Mucosa of stomach (tissue), 1 donor: ENCODE results near the gene OPRPN.

Source experiments
- H3K27me3 ChIP-seq: one replicate; pipeline ENCODE4 v1.7.0; 2013; ENCODE audit warnings: mild to moderate bottlenecking, low read length; ENCODE audit not compliant: control insufficient read depth, insufficient read depth
- H3K36me3 ChIP-seq: one replicate; pipeline ENCODE4 v1.7.0; 2013; ENCODE audit warnings: low read length; ENCODE audit not compliant: control insufficient read depth, insufficient read depth
- H3K4me1 ChIP-seq: one replicate; pipeline ENCODE4 v1.7.0; 2013; ENCODE audit warnings: mild to moderate bottlenecking, low read length; ENCODE audit not compliant: control insufficient read depth, insufficient read depth
- H3K4me3 ChIP-seq: one replicate; pipeline ENCODE4 v1.7.0; 2013; ENCODE audit warnings: low read length
- H3K9ac ChIP-seq: one replicate; pipeline ENCODE4 v1.7.0; 2013; ENCODE audit warnings: mild to moderate bottlenecking, low read length, moderate library complexity
- H3K9me3 ChIP-seq: one replicate; pipeline ENCODE4 v1.7.0; 2013; ENCODE audit warnings: mild to moderate bottlenecking, low read length, moderate library complexity; ENCODE audit not compliant: control insufficient read depth
- donor health status: Pancreatic carcinoma.

The OPRPN gene

DNA sequence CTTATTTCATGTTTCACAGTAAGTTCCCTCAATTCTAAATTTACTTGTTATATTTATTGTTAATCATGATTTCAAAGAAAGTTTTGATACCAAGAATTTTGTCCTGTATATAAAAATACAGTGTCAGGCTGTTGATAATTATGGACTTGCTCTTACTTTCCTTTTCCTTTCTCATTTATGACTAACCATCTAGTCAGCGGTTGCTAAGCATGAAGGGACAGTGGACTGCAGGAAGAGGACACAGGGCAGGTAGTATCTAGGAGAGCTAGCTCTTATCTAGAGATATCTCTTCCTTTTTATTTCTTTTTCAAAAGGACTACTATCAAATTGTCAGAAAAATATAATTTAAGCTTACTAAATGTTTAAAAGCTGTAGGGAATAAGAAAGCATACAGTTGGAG is 1.6 kb downstream of the OPRPN start:
- H3K4me3 ChIP-seq = no peak overlapping the region
- no peaks in the 10 kb centered on the region for H3K36me3 ChIP-seq
- no peak overlapping the region for H3K9ac ChIP-seq
- no peaks in the 10 kb centered on the region for H3K27me3 ChIP-seq
- H3K9me3 ChIP-seq = no peaks in the 10 kb centered on the region
- H3K4me1 ChIP-seq = no peaks in the 10 kb centered on the region

DNA sequence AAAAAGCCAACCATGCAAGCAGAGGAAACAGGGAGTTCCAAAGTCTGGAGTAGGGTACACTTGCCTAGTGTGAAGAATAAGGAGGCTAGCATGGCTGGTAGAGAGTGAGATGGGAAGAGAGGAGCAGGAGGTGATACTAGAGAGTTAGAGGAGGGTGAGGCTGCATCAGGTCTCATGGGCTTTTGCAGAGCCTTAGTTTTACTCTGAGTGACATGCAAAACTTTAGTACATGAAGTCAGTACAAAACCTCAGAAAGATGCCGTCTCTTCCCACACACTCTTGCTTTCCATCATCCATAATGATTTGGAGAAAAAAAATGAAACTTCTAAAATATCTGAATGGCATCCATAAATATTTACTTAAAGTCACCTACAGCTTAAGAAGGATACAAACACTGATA is 5.0 kb downstream of the OPRPN start:
- H3K36me3 ChIP-seq = no peaks in the 10 kb centered on the region
- no peaks in the 10 kb centered on the region for H3K9me3 ChIP-seq
- H3K27me3 ChIP-seq = no peaks in the 10 kb centered on the region
- no peak overlapping the region for H3K9ac ChIP-seq
- no peak overlapping the region for H3K4me3 ChIP-seq
- H3K4me1 ChIP-seq = no peaks in the 10 kb centered on the region

DNA sequence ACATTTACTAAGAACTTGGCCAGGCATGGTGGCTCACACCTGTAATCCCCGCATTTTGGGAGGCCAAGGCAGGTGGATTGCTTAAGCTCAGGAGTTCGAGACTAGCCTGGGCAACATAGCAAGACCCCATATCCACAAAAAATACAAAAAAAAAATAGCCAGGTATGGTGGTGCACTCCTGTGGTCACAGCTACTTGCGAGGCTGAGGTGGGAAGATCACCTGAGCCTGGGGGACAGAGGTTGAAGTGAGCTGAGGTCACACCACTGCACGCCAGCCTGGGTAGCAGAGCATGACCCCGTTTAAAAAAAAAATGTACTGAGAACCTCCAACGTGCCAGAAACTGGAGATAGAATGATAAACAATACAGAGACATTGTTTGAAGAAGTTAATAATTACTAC is 8.0 kb downstream of the OPRPN start:
- H3K27me3 ChIP-seq = no peaks in the 10 kb centered on the region
- H3K36me3 ChIP-seq = no peaks in the 10 kb centered on the region
- H3K4me1 ChIP-seq = no peaks in the 10 kb centered on the region
- H3K4me3 ChIP-seq = no peak overlapping the region
- H3K9ac ChIP-seq = no peak overlapping the region
- H3K9me3 ChIP-seq = no peaks in the 10 kb centered on the region

DNA sequence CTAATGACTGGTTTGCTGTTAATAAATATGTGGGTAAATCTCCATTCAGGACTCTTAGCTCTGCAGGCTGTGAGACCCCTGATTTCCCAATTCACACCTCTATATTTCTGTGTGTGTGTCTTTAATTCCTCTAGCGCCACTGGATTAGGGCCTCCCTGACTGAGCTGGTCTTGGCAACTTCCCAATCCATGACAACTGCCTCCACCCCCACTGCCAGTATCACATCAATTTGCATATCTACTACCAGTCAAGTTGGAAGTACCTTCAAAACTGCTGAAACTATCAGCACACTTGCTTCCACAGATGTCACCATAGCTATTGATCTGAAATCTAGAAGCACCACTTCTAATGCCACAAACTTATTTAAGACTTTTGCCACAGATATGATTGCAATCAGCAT is 27.6 kb downstream of the OPRPN start:
- Histone ChIP-seq H3K9me3 (no peaks in the 10 kb centered on the region), H3K4me3 (no peak overlapping the region), H3K36me3 (no peaks in the 10 kb centered on the region), H3K9ac (no peak overlapping the region), H3K4me1 (no peaks in the 10 kb centered on the region), H3K27me3 (no peaks in the 10 kb centered on the region)

DNA sequence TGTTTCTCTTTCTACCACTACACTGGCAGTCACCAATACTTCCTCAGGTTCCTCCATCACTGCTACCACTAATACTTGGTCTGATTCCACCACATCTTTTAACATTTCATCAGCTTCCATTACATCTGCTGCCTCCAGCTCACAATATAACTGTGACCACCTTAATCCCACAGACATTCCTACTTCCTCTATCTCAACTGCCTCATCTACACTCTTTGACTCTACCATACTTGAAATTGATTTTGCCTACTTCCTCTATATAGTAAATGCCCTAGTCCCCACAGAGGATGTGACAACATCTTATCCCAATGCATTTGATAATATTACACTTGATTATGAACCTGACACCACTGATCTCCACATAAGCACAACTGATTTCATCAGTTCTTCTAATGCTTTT is 29.0 kb downstream of the OPRPN start:
- H3K27me3 ChIP-seq = no peaks in the 10 kb centered on the region
- H3K36me3 ChIP-seq = no peaks in the 10 kb centered on the region
- no peak overlapping the region for H3K4me3 ChIP-seq
- no peaks in the 10 kb centered on the region for H3K9me3 ChIP-seq
- no peaks in the 10 kb centered on the region for H3K4me1 ChIP-seq
- no peak overlapping the region for H3K9ac ChIP-seq

DNA sequence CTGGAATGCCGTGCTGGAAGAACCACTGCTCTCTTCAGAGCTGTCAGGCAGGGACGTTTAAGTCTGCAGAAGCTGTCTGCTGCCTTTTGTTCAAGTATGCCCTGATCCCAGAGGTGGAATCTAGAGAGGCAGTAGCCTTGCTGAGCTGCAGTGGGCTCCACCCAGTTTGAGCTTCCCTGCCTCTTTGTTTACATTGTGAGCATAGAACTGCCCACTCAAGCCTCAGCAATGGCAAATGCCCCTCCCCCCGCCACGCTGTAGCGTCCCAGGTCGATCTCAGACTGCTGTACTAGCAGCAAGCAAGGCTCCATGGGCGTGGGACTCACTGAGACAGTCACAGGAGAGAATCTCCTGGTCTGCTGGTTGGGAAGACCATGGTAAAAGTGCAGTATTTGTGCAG is 39.5 kb downstream of the OPRPN start:
- H3K27me3 ChIP-seq = no peaks in the 10 kb centered on the region
- H3K9me3 ChIP-seq = no peaks in the 10 kb centered on the region
- H3K4me1 ChIP-seq = no peaks in the 10 kb centered on the region
- H3K9ac ChIP-seq = no peak overlapping the region
- no peaks in the 10 kb centered on the region for H3K36me3 ChIP-seq
- no peak overlapping the region for H3K4me3 ChIP-seq

DNA sequence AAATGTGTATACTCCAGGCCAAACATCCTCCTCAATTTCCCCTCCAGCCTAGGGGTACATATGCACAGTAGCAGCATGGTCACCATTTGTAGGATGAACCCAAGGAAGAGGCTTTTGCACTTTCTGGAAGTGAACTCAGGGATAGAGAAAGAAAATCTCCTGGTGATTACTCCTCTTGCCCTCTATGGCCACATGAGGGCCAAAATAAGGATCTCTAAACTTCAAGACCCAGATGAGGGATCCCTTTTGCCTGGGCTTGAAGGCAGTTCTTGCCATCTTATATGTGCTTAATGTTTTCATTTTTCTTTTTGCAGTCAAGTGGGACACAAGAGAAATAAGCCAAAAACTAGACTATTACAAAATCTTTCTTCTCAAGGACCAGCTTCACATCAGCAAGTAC is 44.7 kb downstream of the OPRPN start:
- no peaks in the 10 kb centered on the region for H3K27me3 ChIP-seq
- no peak overlapping the region for H3K4me3 ChIP-seq
- no peaks in the 10 kb centered on the region for H3K36me3 ChIP-seq
- H3K9me3 ChIP-seq = no peaks in the 10 kb centered on the region
- no peak overlapping the region for H3K9ac ChIP-seq
- H3K4me1 ChIP-seq = no peaks in the 10 kb centered on the region

DNA sequence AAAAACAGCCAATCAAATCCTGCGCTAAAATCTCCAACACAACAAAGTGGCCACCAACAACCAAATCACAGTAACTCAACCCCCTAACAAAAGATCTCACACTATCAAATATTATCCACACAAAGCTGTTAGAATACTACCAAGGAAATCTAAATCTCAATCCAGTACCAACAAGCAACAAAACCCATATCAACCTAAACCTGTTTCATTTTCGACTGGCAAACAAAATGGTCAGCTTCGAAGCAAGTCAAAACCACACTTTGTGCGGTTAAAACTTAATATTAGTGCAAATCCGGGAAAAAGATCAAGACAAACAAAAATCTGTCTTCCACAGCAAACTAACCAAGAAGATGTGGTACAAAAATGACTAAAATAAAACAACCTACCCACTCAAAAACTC is 45.6 kb downstream of the OPRPN start:
- H3K9ac ChIP-seq = no peak overlapping the region
- no peaks in the 10 kb centered on the region for H3K27me3 ChIP-seq
- no peaks in the 10 kb centered on the region for H3K36me3 ChIP-seq
- no peaks in the 10 kb centered on the region for H3K9me3 ChIP-seq
- no peaks in the 10 kb centered on the region for H3K4me1 ChIP-seq
- no peak overlapping the region for H3K4me3 ChIP-seq

DNA sequence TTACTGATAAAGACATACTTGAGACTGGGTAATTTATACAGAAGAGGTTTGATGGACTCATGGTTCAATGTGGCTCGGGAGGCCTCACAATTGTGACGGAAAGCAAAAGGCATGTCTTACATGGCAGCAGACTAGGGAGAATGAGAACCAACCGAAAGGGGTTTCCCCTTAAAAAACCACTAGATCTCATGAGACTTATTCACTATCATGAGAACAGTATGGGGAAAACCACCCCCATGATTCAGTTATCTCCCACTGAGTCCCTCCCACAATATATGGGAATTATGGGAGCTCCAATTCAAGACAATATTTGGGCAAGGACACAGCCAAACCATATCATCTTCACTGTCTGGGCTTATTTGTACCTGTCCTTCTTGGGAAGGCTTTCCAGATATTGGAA is 51.5 kb downstream of the OPRPN start:
- no peak overlapping the region for H3K4me3 ChIP-seq
- H3K36me3 ChIP-seq = no peaks in the 10 kb centered on the region
- no peaks in the 10 kb centered on the region for H3K4me1 ChIP-seq
- H3K9me3 ChIP-seq = no peaks in the 10 kb centered on the region
- H3K9ac ChIP-seq = no peak overlapping the region
- H3K27me3 ChIP-seq = no peaks in the 10 kb centered on the region

DNA sequence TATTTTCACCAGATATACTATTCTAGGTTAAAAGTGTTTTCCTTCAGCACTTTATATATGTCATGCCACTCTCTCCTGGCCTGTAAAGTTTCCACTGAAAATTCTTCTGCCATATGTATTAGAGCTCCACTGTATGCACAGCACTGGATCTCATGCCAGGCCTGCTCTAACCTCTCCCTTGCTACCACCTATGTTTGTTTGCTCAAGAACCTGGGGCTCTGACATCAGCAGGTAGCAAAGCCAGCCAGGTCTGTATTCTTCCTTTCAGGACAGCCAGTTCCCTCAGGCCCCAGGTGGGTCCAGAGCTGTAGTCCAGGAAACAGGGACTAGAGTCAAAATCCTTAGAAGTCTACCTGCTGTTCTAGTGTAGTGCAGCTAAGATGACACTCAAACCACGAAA is 55.2 kb downstream of the OPRPN start:
- H3K4me3 ChIP-seq = no peak overlapping the region

More for the DNA sequence above, 55.2 kb downstream of the OPRPN start:
- Histone ChIP-seq H3K9me3 (no peaks in the 10 kb centered on the region), H3K4me1 (no peaks in the 10 kb centered on the region), H3K36me3 (no peaks in the 10 kb centered on the region), H3K27me3 (no peaks in the 10 kb centered on the region), H3K9ac (no peak overlapping the region)
